K562 (cell line): ENCODE data around the gene NRM. TPM values are rescaled to one million over a fixed set of nuclear protein-coding genes. Genes with fewer than 3 reads are reported as not detected.

Experiments
- ATF1 ChIP-seq, 2 experiments: fragments of 450-650 bp in 1 of 2; IDR thresholded peaks; 2 replicates each; pipeline ENCODE4 v1.6.1; 2016; ENCODE audit warnings: missing compliant biosample characterization in 1 of 2, missing genetic modification characterization in 1 of 2
- ATF6 ChIP-seq: sonication (generic); formaldehyde crosslinking; IDR thresholded peaks from 2 replicates; pipeline ENCODE4 v1.4.0; 2020; ENCODE audit warnings: mild to moderate bottlenecking, missing genetic modification reagents
- CBX3 ChIP-seq, 2 experiments: IDR thresholded peaks; 1 replicate in 1 of 2; 2 replicates in 1 of 2; pipeline ENCODE4 v1.6.1; 2012; ENCODE audit warnings: inconsistent platforms in 2 of 2, low read length in 2 of 2, borderline replicate concordance in 1 of 2, control low read depth in 1 of 2
- DACH1 ChIP-seq: fragments of 450-650 bp; IDR thresholded peaks from 2 replicates; pipeline ENCODE4 v1.6.1; 2018; ENCODE audit not compliant: partially characterized antibody
- ELF4 ChIP-seq: fragments of 450-650 bp; formaldehyde crosslinking; IDR thresholded peaks from 2 replicates; pipeline ENCODE4 v1.4.0; 2022; ENCODE audit warnings: missing genetic modification characterization
- GABPB1 ChIP-seq: sonication (generic); formaldehyde crosslinking; IDR thresholded peaks from 2 replicates; pipeline ENCODE4 v1.8.0; 2022; ENCODE audit warnings: mild to moderate bottlenecking, missing genetic modification reagents
- ILK ChIP-seq: fragments of 450-650 bp; IDR thresholded peaks from 2 replicates; pipeline ENCODE4 v1.6.1; 2016; ENCODE audit warnings: missing genetic modification characterization, low read depth, mild to moderate bottlenecking, missing compliant biosample characterization, moderate library complexity, borderline replicate concordance
- JUNB ChIP-seq: fragments of 450-650 bp; formaldehyde crosslinking; conservative IDR thresholded peaks from 2 replicates; pipeline ENCODE4 v1.4.0; 2020; ENCODE audit warnings: mild to moderate bottlenecking
- KAT2B ChIP-seq: IDR thresholded peaks from one replicate; pipeline ENCODE4 v1.6.1; 2012; ENCODE audit warnings: low read depth, mild to moderate bottlenecking, control low read depth, inconsistent platforms, low read length, moderate library complexity
- KAT7 ChIP-seq: sonication (generic); formaldehyde crosslinking; IDR thresholded peaks from 2 replicates; pipeline ENCODE4 v1.8.0; 2022; ENCODE audit warnings: missing genetic modification reagents, mild to moderate bottlenecking, borderline replicate concordance
- MED1 ChIP-seq: sonication (generic); formaldehyde crosslinking; IDR thresholded peaks from 2 replicates; pipeline ENCODE4 v1.8.1; 2023; ENCODE audit warnings: missing genetic modification reagents, borderline replicate concordance
- MYNN ChIP-seq, 2 experiments: sonication (generic); formaldehyde crosslinking in 1 of 2; IDR thresholded peaks; 2 replicates each; pipeline versions ENCODE4 v1.5.0 to v1.6.1; 2016 to 2020; ENCODE audit warnings: antibody characterized with exemption in 1 of 2, missing genetic modification reagents in 1 of 2
- NR2F6 ChIP-seq: fragments of 450-650 bp; formaldehyde crosslinking; IDR thresholded peaks from 2 replicates; pipeline ENCODE4 v1.4.0; 2020; ENCODE audit warnings: mild to moderate bottlenecking
- NRF1 ChIP-seq, 2 experiments: fragments of 450-650 bp; IDR thresholded peaks in 1 of 2; conservative IDR thresholded peaks in 1 of 2; 2 replicates each; pipeline ENCODE4 v1.6.1; 2014; ENCODE audit warnings: mild to moderate bottlenecking in 2 of 2
- SMAD3 ChIP-seq: fragments of 450-650 bp; formaldehyde crosslinking; conservative IDR thresholded peaks from 2 replicates; pipeline ENCODE4 v1.4.0; 2020; ENCODE audit warnings: mild to moderate bottlenecking
- SNAPC5 ChIP-seq: fragments of 250-450 bp; sonication (Bioruptor Pico); IDR thresholded peaks from 2 replicates; pipeline ENCODE4 v1.8.0; 2021; ENCODE audit warnings: moderate library complexity, mild to moderate bottlenecking, inconsistent platforms
- SPI1 ChIP-seq: IDR thresholded peaks from 2 replicates; pipeline ENCODE4 v1.6.1; 2011; ENCODE audit warnings: low read depth, low read length, control low read depth, borderline replicate concordance
- TEAD2 ChIP-seq: fragments of 450-650 bp; IDR thresholded peaks from 2 replicates; pipeline ENCODE4 v1.6.1; 2016; ENCODE audit warnings: missing genetic modification characterization, control low read depth, missing compliant biosample characterization
- UBTF ChIP-seq, 2 experiments: IDR thresholded peaks; 2 replicates each; pipeline ENCODE4 v1.6.1; 2012; ENCODE audit warnings: improper control_type of control experiment in 2 of 2, low read depth in 2 of 2, low read length in 2 of 2, borderline replicate concordance in 1 of 2
- ZNF165 ChIP-seq: fragments of 250-450 bp; sonication (Bioruptor Pico); IDR thresholded peaks from 2 replicates; pipeline ENCODE4 v1.4.0; 2020; ENCODE audit warnings: borderline replicate concordance
- ZNF408 ChIP-seq: fragments of 250-450 bp; sonication (Bioruptor Pico); IDR thresholded peaks from 2 replicates; pipeline ENCODE4 v1.4.0; 2020; ENCODE audit warnings: low read depth, mild to moderate bottlenecking, moderate library complexity
- ZNF589 ChIP-seq: fragments of 200-800 bp; sonication (Bioruptor generic); IDR thresholded peaks from 2 replicates; pipeline ENCODE4 v1.6.1; 2016; ENCODE audit warnings: low read depth, missing genetic modification characterization, missing compliant biosample characterization
- ZSCAN32 ChIP-seq: fragments of 450-650 bp; formaldehyde crosslinking; IDR thresholded peaks from 2 replicates; pipeline ENCODE4 v1.4.0; 2020; ENCODE audit warnings: mild to moderate bottlenecking, moderate library complexity
- polyA plus RNA-seq, 8 experiments: library from polyadenylated mRNA; depleted of rRNA in 4 of 8; stranded (reverse) in 5 of 8; unstranded in 3 of 8; fragments of >200 nt; fragmentation: Nextera tagmentation in 2 of 8; fragmentation: Illumina TruSeq in 1 of 8; extraction: Ambion mirVana in 2 of 8; extraction: Trizol in 1 of 8; gene quantifications; 2 replicates each; pipeline versions ENCODE4 v1.2.1 to v1.2.3, GENCODE V29; 2011 to 2014; ENCODE audit warnings: inconsistent platforms in 1 of 8, missing spikeins in 1 of 8
- total RNA-seq, 7 experiments: library from RNA; depleted of rRNA in 6 of 7; stranded (reverse); fragments of >200 nt in 6 of 7; fragmentation: Illumina TruSeq in 2 of 7; extraction: Trizol in 2 of 7; gene quantifications; 2 replicates each; pipeline versions ENCODE4 v1.2.1 to v1.2.3, GENCODE V29; 2011 to 2021; ENCODE audit warnings: low replicate concordance in 1 of 7

Gene NRM
- total and polyA plus RNA-seq, 9 of the 15 experiments (the other 6 are each of a cell fraction or from before 2014, with no cell fraction given) = 9.7 to 58.2 (median 18.1) TPM

- 0 out of 2 replicates have a peak, but pooled peaks have one; percentile 17 for TF ChIP-seq GABPB1
- TF ChIP-seq MED1 = no peak
- 0 out of 2 replicates have a peak, but pooled peaks have one; percentile 23 for TF ChIP-seq MYNN (IDR thresholded peaks at IDR 0.05)
- TF ChIP-seq MYNN (CRISPR knock-in tag; IDR thresholded peaks at IDR 0.05) = no peak
- TF ChIP-seq ELF4 (CRISPR knock-in tag) = no peak
- no peak for TF ChIP-seq ZNF589 (CRISPR knock-in tag)
- peak; percentile 96 to 97 for TF ChIP-seq NRF1 (conservative IDR thresholded peaks at IDR 0.05 in 1 of 2, IDR thresholded peaks at IDR 0.05 in 1 of 2)
- 0 out of 2 replicates have a peak, but pooled peaks have one; percentile 17 for TF ChIP-seq SMAD3 (CRISPR knock-in tag)
- TF ChIP-seq KAT2B = no peak
- TF ChIP-seq DACH1 = peak; percentile 82
- TF ChIP-seq SNAPC5 (CRISPR knock-in tag) = no peak
- TF ChIP-seq NR2F6 (CRISPR knock-in tag) = no peak
- no peak for TF ChIP-seq JUNB (CRISPR knock-in tag)
- no peak for TF ChIP-seq ZNF408 (CRISPR knock-in tag)
- TF ChIP-seq ILK (tag) = no peak
- TF ChIP-seq TEAD2 = no peak
- 0 out of 2 replicates have a peak, but pooled peaks have one; percentile 84 for TF ChIP-seq ATF6 (CRISPR knock-in tag)
- no peak for TF ChIP-seq ZSCAN32 (CRISPR knock-in tag)
- TF ChIP-seq CBX3 (IDR thresholded peaks at IDR 0.05; ENCODE audit: borderline replicate concordance in 1 of 2, low read length in 2 of 2) = no peak
- peak; percentile 13; the same call in 1 of the 2 replicates for TF ChIP-seq ATF1 (CRISPR knock-in tag; IDR thresholded peaks at IDR 0.05)
- 0 out of 2 replicates have a peak, but pooled peaks have one; percentile 3 for TF ChIP-seq ATF1 (tag; IDR thresholded peaks at IDR 0.05)
- no peak for TF ChIP-seq ZNF165 (CRISPR knock-in tag)
- TF ChIP-seq UBTF (IDR thresholded peaks at IDR 0.05; ENCODE audit: borderline replicate concordance in 1 of 2, low read depth in 2 of 2, low read length in 2 of 2) = peak in 1 of 2 experiments; percentile 19; a peak in 1 of 4 replicates
- TF ChIP-seq SPI1 = no peak
- peak; percentile 75; the same call in 1 of the 2 replicates for TF ChIP-seq KAT7 (CRISPR knock-in tag)
Measured at GRCh38 chr6:30646450-30647241, 44.1 kb downstream of the NRM start, which contains the start of gene C6orf136 (continued).
